ENCODE results near the gene AEBP1. TPM values are rescaled to one million over a fixed set of nuclear protein-coding genes. Genes with fewer than 3 reads are reported as not detected.

The AEBP1 gene
- total and polyA plus RNA-seq, 2 of the 4 experiments (the other 2 are of a cell fraction) = 1.1 to 5.7 TPM

GRCh38 chr7:44056681-44057080 is 47.5 kb upstream of the AEBP1 start:
- no peak overlapping the region for H3K9ac ChIP-seq (ENCODE audit: low read depth, low read length)
- H3K56ac ChIP-seq (ENCODE audit: extremely low read depth, insufficient read depth, low read length) = no peak overlapping the region
- no peak overlapping the region for H2BK20ac ChIP-seq (ENCODE audit: low read depth, low read length)
- H3K4me3 ChIP-seq (ENCODE audit: insufficient read depth, low read depth, low read length) = no peak overlapping the region
- TF ChIP-seq RFX5 (IDR thresholded peaks at IDR 0.05; ENCODE audit: low read depth, low read length) (no peak), SMC3 (IDR thresholded peaks at IDR 0.05; ENCODE audit: low read depth, low read length) (no peak)
- ChIA-PET POLR2A (ENCODE audit: unreplicated experiment) (no interaction called here), CTCF (no interaction called here)
- no peak overlapping the region for H3K23ac ChIP-seq (ENCODE audit: low read depth, low read length)
- H4K8ac ChIP-seq (ENCODE audit: low read depth in 2 of 2, low read length in 2 of 2) = no peak overlapping the region
- no peak overlapping the region for H3K4me2 ChIP-seq (ENCODE audit: low read depth, low read length)
- H4K91ac ChIP-seq (ENCODE audit: insufficient read depth, low read depth, low read length) = no peak overlapping the region
- in situ Hi-C loops (cut with MboI; ENCODE audit: low sequenced_read_pairs) (no loop called here), dilution Hi-C loops (cut with HindIII; ENCODE audit: low sequenced_read_pairs, unreplicated experiment) (no loop called here), intact Hi-C loops (cut with micrococcal nuclease) (no loop called here)
- no peak overlapping the region for H2AK5ac ChIP-seq (ENCODE audit: low read depth, low read length)
- no peak overlapping the region for H3K4ac ChIP-seq (ENCODE audit: low read depth, low read length)
- DNase-seq (no peak), ATAC-seq (ENCODE audit: low read depth) (no peak)
- 97% methylated on average over 5 of the region's 7 CpGs; no CpG with 5 or more reads in 1 of the 2 experiments for WGBS, 2 experiments (ENCODE audit: extremely low coverage in 2 of 2, insufficient read length in 1 of 2)
- H3K4me1 ChIP-seq (ENCODE audit: control insufficient read depth, insufficient read depth, low read length) = no peaks in the 10 kb centered on the region
- H3K18ac ChIP-seq (ENCODE audit: low read depth, low read length) = no peak overlapping the region
- H2AFZ ChIP-seq (replicated peaks; ENCODE audit: low read length, poor library complexity) = no peak overlapping the region
- no peak overlapping the region for H2BK120ac ChIP-seq (ENCODE audit: low read depth, low read length)
- H4K5ac ChIP-seq (ENCODE audit: low read depth, low read length) = no peak overlapping the region
- H3K9me3 ChIP-seq (ENCODE audit: control insufficient read depth, insufficient read depth, low read length) = no peaks in the 10 kb centered on the region
- peaks cover 18 to 33% of the 10 kb centered on the region in 2 experiments for H3K79me1 ChIP-seq (ENCODE audit: low read depth in 1 of 2, low read length in 2 of 2)
- H2AK9ac ChIP-seq (replicated peaks; ENCODE audit: low read depth, low read length, poor library complexity) = no peak overlapping the region
- peaks cover 70% of the 10 kb centered on the region for H3K36me3 ChIP-seq (ENCODE audit: control insufficient read depth, insufficient read depth, low read length)
- H4K20me1 ChIP-seq (ENCODE audit: insufficient read depth, low read length) = peaks cover 32% of the 10 kb centered on the region
- no peaks in the 10 kb centered on the region for H3K27me3 ChIP-seq (ENCODE audit: control insufficient read depth, insufficient read depth, low read length)
- H3K27ac ChIP-seq (ENCODE audit: insufficient read depth, low read length) = no peak overlapping the region
- no peak overlapping the region for H2BK15ac ChIP-seq (ENCODE audit: low read depth, low read length)
- H2BK5ac ChIP-seq (ENCODE audit: low read depth, low read length, poor library complexity, severe bottlenecking) = no peak overlapping the region
- H3K14ac ChIP-seq (replicated peaks; ENCODE audit: low read depth, low read length) = no peak overlapping the region
- BruUV-seq (replicated peaks) = no TSS peak
- H3K9me1 ChIP-seq (ENCODE audit: insufficient read depth, low read length) = peaks cover 3% of the 10 kb centered on the region; the same call in 1 of the 2 replicates
